ENCODE data around the gene CLRN3. TPM values are rescaled to one million over a fixed set of nuclear protein-coding genes. Genes with fewer than 3 reads are reported as not detected.

The CLRN3 gene
- total RNA-seq, 4 donors from 2014 or later, result not detected

DNA sequence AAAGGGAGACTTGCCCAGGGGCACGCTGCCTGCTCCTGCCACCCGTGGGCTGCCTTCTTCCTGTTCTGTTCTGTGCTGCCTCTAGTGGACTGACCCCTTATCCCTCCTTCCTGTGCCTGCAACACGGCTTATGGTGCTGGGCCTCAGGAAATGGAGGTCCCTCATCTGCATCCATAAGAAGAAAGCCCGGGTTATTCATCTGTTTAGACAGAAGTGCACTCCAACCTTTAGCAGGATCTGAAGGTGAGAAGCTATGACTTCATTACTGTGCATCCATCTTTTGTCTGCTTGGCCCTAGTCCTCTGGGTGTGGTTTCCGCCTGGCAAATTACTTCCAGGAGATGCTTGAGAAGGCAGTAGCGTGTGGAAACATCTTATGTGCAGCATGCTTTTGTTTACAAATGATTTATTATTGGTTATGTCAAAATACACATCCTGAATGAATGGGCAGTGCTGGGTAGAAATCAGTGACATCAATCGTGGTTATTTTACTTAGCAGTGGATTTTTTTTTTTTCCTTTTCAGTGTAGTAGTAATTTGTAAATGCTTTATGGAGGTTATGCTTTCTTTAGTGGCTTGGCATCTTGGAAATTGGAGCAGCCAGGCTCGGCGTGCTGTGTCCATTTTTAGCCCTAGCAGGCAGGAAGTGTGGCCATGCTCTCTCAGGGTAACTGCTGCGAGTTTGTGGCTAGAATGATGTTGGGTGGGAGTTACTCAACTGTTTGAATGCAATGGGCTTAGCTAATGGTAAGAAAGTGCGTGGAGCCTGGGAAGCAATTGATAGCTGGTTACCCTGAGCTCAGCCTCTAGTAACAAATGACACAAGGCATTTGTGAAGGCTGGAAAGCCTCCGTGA, 26.9 kb upstream of the CLRN3 start:
- WGBS, 2 donors (ENCODE audit: low coverage in 1 of 2), result 42 to 43% methylated on average over 5 to 10 of the region's 12 CpGs
- H3K4me3 ChIP-seq, result no peak overlapping the region
- peak overlapping the region in 2 of 4 donors; percentile 9 to 59 for H3K27ac ChIP-seq
- H3K36me3 ChIP-seq, result no peaks in the 10 kb centered on the region
- H3K9me3 ChIP-seq, result no peaks in the 10 kb centered on the region
- TF ChIP-seq POLR2A (IDR thresholded peaks at IDR 0.05) (no peak), POLR2AphosphoS5 (IDR thresholded peaks at IDR 0.05) (no peak), EP300 (IDR thresholded peaks at IDR 0.05) (no peak)
- TF ChIP-seq, protein P1, sequence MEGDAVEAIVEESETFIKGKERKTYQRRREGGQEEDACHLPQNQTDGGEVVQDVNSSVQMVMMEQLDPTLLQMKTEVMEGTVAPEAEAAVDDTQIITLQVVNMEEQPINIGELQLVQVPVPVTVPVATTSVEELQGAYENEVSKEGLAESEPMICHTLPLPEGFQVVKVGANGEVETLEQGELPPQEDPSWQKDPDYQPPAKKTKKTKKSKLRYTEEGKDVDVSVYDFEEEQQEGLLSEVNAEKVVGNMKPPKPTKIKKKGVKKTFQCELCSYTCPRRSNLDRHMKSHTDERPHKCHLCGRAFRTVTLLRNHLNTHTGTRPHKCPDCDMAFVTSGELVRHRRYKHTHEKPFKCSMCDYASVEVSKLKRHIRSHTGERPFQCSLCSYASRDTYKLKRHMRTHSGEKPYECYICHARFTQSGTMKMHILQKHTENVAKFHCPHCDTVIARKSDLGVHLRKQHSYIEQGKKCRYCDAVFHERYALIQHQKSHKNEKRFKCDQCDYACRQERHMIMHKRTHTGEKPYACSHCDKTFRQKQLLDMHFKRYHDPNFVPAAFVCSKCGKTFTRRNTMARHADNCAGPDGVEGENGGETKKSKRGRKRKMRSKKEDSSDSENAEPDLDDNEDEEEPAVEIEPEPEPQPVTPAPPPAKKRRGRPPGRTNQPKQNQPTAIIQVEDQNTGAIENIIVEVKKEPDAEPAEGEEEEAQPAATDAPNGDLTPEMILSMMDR (IDR thresholded peaks at IDR 0.05), result no peak
- ATAC-seq, result no peak
- peaks cover 0 to 30% (median 14%) of the 10 kb centered on the region in 3 donors for H3K4me1 ChIP-seq
- no peaks in the 10 kb centered on the region for H3K27me3 ChIP-seq

DNA sequence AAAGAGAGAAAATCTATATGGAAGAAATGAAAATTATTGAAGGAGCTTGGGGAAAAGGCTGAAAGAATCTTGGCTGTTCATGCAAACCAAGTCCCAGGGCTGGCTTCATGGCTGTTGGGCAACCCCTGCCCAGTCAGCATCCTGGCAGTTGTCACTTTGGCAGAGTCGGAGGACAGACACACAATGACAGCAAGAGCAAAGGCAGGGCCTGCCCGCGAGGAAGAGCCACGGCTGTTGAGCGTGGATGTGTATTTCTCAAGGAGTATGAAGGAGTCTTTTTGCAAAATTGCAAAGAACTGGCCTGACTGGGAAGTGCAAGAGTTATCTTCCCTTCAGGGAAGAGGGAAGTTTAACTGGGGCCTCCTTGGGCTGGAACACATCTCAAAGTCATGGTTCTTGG, 25.8 kb upstream of the CLRN3 start:
- 96 to 98% methylated on average over 5 of the region's 5 CpGs for WGBS, 2 donors (ENCODE audit: low coverage in 1 of 2)
- H3K4me1 ChIP-seq, result peaks cover 0 to 30% (median 14%) of the 10 kb centered on the region in 3 donors
- no peaks in the 10 kb centered on the region for H3K9me3 ChIP-seq
- peak; percentile 34 for ATAC-seq
- H3K27ac ChIP-seq, result no peak overlapping the region
- TF ChIP-seq EP300 (IDR thresholded peaks at IDR 0.05), result no peak
- H3K27me3 ChIP-seq, result no peaks in the 10 kb centered on the region
- H3K36me3 ChIP-seq, result no peaks in the 10 kb centered on the region
- no peak overlapping the region for H3K4me3 ChIP-seq

DNA sequence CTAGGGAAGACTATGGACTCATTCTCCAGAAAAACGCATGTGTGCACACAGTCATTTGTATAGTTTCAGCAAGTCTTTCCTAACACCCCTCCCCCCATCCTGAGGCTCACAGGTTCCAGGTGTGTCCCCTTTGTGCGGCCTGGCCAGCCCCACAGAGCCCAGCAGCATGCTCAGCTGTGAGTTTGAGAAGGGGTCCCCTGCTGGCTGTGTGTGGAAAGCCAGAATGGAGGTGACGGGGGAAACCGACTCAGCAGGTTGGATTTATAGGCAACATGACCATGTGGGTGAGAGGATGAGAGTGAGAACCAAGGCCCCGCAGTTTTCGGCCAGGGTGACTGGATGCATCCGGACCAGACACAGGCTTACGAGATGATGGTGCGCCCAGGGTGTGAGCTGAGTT, 24.1 kb upstream of the CLRN3 start:
- no peaks in the 10 kb centered on the region for H3K27me3 ChIP-seq
- ATAC-seq, result no peak
- H3K27ac ChIP-seq, result no peak overlapping the region
- no peaks in the 10 kb centered on the region for H3K36me3 ChIP-seq
- H3K9me3 ChIP-seq, result no peaks in the 10 kb centered on the region
- WGBS, 2 donors (ENCODE audit: low coverage in 1 of 2), result 82% methylated on average over 2 of the region's 9 CpGs; no CpG with 5 or more reads in 1 of the 2 donors
- H3K4me3 ChIP-seq, result no peak overlapping the region
- H3K4me1 ChIP-seq, result peaks cover 0 to 21% (median 9%) of the 10 kb centered on the region in 3 donors
- TF ChIP-seq, protein P1 (IDR thresholded peaks at IDR 0.05), result no peak
- TF ChIP-seq POLR2AphosphoS5 (IDR thresholded peaks at IDR 0.05) (no peak), EP300 (IDR thresholded peaks at IDR 0.05) (no peak), POLR2A (IDR thresholded peaks at IDR 0.05) (no peak)

DNA sequence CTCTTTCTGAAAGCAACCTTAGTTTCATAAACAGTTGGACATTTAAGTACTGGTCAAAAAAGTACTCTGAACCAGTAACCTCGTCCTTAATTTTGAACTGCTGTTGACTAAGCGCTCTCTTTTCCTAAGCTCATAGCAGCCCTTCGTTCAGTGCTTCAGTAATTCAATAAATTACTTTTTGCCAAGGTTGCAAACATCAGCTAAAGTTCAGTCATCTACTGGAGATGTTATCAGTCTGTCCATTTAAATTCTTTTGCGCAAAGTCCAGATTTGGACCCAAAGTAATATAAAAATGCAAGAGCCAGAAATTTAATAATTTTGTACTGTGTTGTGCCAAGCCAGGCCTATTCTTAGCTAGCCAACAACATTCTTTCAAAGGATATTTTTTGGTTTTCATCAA, 22.6 kb upstream of the CLRN3 start:
- Histone ChIP-seq H3K27me3 (no peaks in the 10 kb centered on the region), H3K4me1 (peaks cover 0 to 11% (median 4%) of the 10 kb centered on the region in 3 donors), H3K4me3 (no peak overlapping the region), H3K27ac (no peak overlapping the region), H3K36me3 (no peaks in the 10 kb centered on the region), H3K9me3 (no peaks in the 10 kb centered on the region)
- 81% methylated on average over 4 of the region's 4 CpGs for WGBS, 2 donors (ENCODE audit: low coverage in 1 of 2)
- no peak for ATAC-seq
- TF ChIP-seq EP300 (IDR thresholded peaks at IDR 0.05), result no peak
- TF ChIP-seq POLR2AphosphoS5 (IDR thresholded peaks at IDR 0.05), result no peak
- TF ChIP-seq, protein P1 (IDR thresholded peaks at IDR 0.05), result no peak
- TF ChIP-seq POLR2A (IDR thresholded peaks at IDR 0.05), result no peak

DNA sequence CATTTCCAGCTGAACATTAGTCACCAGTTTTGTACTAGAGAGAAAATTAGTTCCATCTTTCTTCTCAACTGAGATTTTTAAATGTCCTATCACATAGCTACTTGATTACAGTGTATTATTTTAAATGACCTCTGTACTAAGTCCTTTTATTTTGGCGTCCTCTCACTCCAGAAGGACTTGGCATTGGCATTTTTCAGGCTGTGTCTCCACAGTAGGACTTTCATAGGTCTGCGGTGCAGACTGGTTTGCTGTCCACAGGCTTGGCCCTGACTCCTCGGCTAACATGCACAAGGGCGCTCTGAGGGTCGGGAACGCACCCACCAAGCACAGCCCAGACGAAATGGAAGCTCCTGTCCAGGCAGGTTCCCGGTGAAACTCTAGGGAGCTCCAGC, 20.6 kb upstream of the CLRN3 start:
- Histone ChIP-seq H3K9me3 (no peaks in the 10 kb centered on the region), H3K27me3 (peaks cover 14% of the 10 kb centered on the region), H3K27ac (no peak overlapping the region), H3K4me1 (peaks cover 0 to 9% (median 3%) of the 10 kb centered on the region in 3 donors), H3K4me3 (no peak overlapping the region), H3K36me3 (no peaks in the 10 kb centered on the region)
- 72 to 78% methylated on average over 1 to 2 of the region's 8 CpGs for WGBS, 2 donors (ENCODE audit: low coverage in 1 of 2)
- ATAC-seq, result no peak
- TF ChIP-seq POLR2AphosphoS5 (IDR thresholded peaks at IDR 0.05) (no peak), EP300 (IDR thresholded peaks at IDR 0.05) (no peak)
- TF ChIP-seq, protein P1 (IDR thresholded peaks at IDR 0.05), result no peak
